Measurements from ENCODE around the gene PSMA1.

GRCh38 chr11:14546672-14547071 is 26.5 kb upstream of the PSMA1 start:
- no peak for TF ChIP-seq CTCF (IDR thresholded peaks at IDR 0.05; ENCODE audit: borderline replicate concordance, extremely low read depth, low read length, poor library complexity, severe bottlenecking)
- TF ChIP-seq EZH2 (IDR thresholded peaks at IDR 0.05; ENCODE audit: borderline replicate concordance, low read depth, low read length, severe bottlenecking), result no peak
